Left lung (tissue), 10 donors: ENCODE results near the gene FNDC3B. TPM values are rescaled to one million over a fixed set of nuclear protein-coding genes. Genes with fewer than 3 reads are reported as not detected.

Source experiments
- ATAC-seq: fragments of 200-7000 bp; cut with Tn5 transposase; one replicate; pipeline ENCODE4 v1.9.1; 2020; ENCODE audit warnings: moderate library complexity
- DNase-seq, 4 donors: peaks; one replicate each; pipeline ENCODE4 v3.0.0-alpha.2; 2013 to 2020
- H3K27ac ChIP-seq, 2 donors: fragments of 200-600 bp; sonication (generic) in 1 of 2; one replicate each; pipeline versions ENCODE4 v1.5.0 to v1.8.0; 2020 to 2021
- H3K27me3 ChIP-seq, 2 donors: fragments of 200-600 bp; sonication (generic) in 1 of 2; one replicate each; pipeline versions ENCODE4 v1.5.0 to v1.8.0; 2020 to 2021
- H3K36me3 ChIP-seq, 2 donors: fragments of 200-600 bp; sonication (generic) in 1 of 2; one replicate each; pipeline versions ENCODE4 v1.5.0 to v1.8.0; 2020 to 2021
- H3K4me1 ChIP-seq, 2 donors: fragments of 200-600 bp; one replicate each; pipeline ENCODE4 v1.8.0; 2021
- H3K4me3 ChIP-seq, 2 donors: fragments of 200-600 bp; sonication (generic) in 1 of 2; one replicate each; pipeline versions ENCODE4 v1.5.0 to v1.8.0; 2020 to 2021; ENCODE audit warnings: mild to moderate bottlenecking in 1 of 2
- H3K9me3 ChIP-seq, 2 donors: fragments of 200-600 bp; sonication (generic) in 1 of 2; one replicate each; pipeline versions ENCODE4 v1.5.0 to v1.8.0; 2020 to 2021
- intact Hi-C, 2 donors: fragments of 100-400 bp; cut with DNase I; formaldehyde crosslinking; loops; one replicate each; pipeline versions ENCODE4 v1.11.2 to v1.14.2; 2022
- polyA plus RNA-seq, 6 donors: library from polyadenylated mRNA; unstranded; fragments of 120-200 nt; gene quantifications; one replicate each; pipeline ENCODE4 v1.2.1, GENCODE V29; 2013; ENCODE audit not compliant: insufficient read length in 6 of 6
- total RNA-seq, 2 donors: library from RNA; stranded (reverse); fragmentation: NEBNext Ultra II Directional; extraction: Animal tissue kit (Norgen Biotek cat#: 25700); gene quantifications; one replicate each; pipeline ENCODE4 v1.2.1, GENCODE V29; 2021
- TF ChIP-seq, protein P1 (sequence below), 2 donors: fragments of 200-600 bp; sonication (generic) in 1 of 2; IDR thresholded peaks; one replicate each; pipeline versions ENCODE4 v1.5.0 to v1.8.0; 2021; ENCODE audit warnings: antibody characterized with exemption in 2 of 2
- donor health status: DM: no; HTN: yes; CAD: no.
- donor health status: DM: no; HTN: no; CAD: no.

The FNDC3B gene
- total and polyA plus RNA-seq, 8 donors, result 35.2 to 185 (median 42.3) TPM

GRCh38 chr3:172370419-172370818, 331.0 kb downstream of the FNDC3B start:
- TF ChIP-seq, protein P1, sequence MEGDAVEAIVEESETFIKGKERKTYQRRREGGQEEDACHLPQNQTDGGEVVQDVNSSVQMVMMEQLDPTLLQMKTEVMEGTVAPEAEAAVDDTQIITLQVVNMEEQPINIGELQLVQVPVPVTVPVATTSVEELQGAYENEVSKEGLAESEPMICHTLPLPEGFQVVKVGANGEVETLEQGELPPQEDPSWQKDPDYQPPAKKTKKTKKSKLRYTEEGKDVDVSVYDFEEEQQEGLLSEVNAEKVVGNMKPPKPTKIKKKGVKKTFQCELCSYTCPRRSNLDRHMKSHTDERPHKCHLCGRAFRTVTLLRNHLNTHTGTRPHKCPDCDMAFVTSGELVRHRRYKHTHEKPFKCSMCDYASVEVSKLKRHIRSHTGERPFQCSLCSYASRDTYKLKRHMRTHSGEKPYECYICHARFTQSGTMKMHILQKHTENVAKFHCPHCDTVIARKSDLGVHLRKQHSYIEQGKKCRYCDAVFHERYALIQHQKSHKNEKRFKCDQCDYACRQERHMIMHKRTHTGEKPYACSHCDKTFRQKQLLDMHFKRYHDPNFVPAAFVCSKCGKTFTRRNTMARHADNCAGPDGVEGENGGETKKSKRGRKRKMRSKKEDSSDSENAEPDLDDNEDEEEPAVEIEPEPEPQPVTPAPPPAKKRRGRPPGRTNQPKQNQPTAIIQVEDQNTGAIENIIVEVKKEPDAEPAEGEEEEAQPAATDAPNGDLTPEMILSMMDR (IDR thresholded peaks at IDR 0.05), result no peak
- no peak for ATAC-seq
- Histone ChIP-seq H3K4me1 (no peaks in the 10 kb centered on the region), H3K9me3 (no peaks in the 10 kb centered on the region), H3K27me3 (no peaks in the 10 kb centered on the region), H3K36me3 (peaks cover 0 to 94% of the 10 kb centered on the region in 2 donors), H3K27ac (no peak overlapping the region), H3K4me3 (no peak overlapping the region)
- intact Hi-C loops, result no loop called here
- peak in 1 of 4 donors; percentile 16 for DNase-seq

DNA sequence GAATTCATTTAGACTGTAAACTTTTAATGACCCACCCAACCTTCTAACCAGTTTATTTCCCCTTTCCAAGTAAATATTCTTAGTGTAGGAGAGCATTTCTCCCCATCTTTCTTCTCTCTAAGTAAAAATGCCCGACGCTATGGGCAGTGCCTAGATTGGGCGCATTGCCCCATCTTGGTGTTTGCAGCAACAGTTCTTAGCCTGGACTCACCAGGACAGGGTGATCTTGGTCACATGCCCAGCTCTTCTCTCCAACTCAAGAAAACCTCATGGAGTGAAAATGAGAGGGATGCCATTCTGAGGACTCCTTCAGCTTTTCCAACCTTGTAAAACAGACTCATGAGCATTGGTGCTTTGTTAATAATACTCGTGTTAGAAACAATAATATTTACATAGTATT, 332.2 kb downstream of the FNDC3B start:
- H3K4me1 ChIP-seq, result no peaks in the 10 kb centered on the region
- DNase-seq (no peak), ATAC-seq (no peak)
- no peaks in the 10 kb centered on the region for H3K27me3 ChIP-seq
- intact Hi-C loops, result no loop called here
- peaks cover 0 to 92% of the 10 kb centered on the region in 2 donors for H3K36me3 ChIP-seq
- no peaks in the 10 kb centered on the region for H3K9me3 ChIP-seq
- no peak overlapping the region for H3K4me3 ChIP-seq
- H3K27ac ChIP-seq, result no peak overlapping the region
- TF ChIP-seq, protein P1 (IDR thresholded peaks at IDR 0.05), result no peak

DNA sequence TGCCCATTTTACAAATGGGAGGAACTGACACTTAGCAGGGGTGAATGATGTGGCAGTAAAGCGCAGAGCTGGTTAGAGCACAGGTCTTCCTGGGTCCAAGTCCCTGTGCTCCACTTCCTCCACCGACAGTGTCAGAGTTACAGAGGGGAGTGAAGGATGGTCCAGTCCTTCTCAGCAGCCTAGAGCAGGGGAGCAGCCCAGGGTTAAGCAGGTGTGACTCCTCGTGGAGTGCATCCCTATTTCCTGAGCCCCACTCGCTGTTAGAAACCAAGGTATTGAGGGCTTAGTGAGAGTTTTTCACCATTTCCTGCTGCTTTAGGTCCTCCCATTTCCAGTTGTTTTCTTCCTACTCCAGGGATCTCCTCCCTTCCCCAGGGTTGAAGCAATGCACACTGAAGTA, 333.5 kb downstream of the FNDC3B start:
- peaks cover 0 to 92% of the 10 kb centered on the region in 2 donors for H3K36me3 ChIP-seq
- H3K4me1 ChIP-seq, result no peaks in the 10 kb centered on the region
- no peak overlapping the region for H3K4me3 ChIP-seq
- intact Hi-C loops, result no loop called here
- DNase-seq (no peak), ATAC-seq (no peak)
- H3K9me3 ChIP-seq, result no peaks in the 10 kb centered on the region
- H3K27ac ChIP-seq, result no peak overlapping the region
- TF ChIP-seq, protein P1 (IDR thresholded peaks at IDR 0.05), result no peak
- no peaks in the 10 kb centered on the region for H3K27me3 ChIP-seq

GRCh38 chr3:172373912-172374311, 334.5 kb downstream of the FNDC3B start:
- ATAC-seq, result no peak
- intact Hi-C loops, result no loop called here
- peaks cover 0 to 96% of the 10 kb centered on the region in 2 donors for H3K36me3 ChIP-seq

GRCh38 chr3:172375206-172375850, 335.9 kb downstream of the FNDC3B start:
- Histone ChIP-seq H3K36me3 (peaks cover 0 to 97% of the 10 kb centered on the region in 2 donors), H3K9me3 (no peaks in the 10 kb centered on the region), H3K4me1 (no peaks in the 10 kb centered on the region), H3K27ac (no peak overlapping the region), H3K4me3 (no peak overlapping the region), H3K27me3 (no peaks in the 10 kb centered on the region)
- TF ChIP-seq, protein P1 (IDR thresholded peaks at IDR 0.05), result no peak
- no peak for DNase-seq
- no peak for ATAC-seq
- intact Hi-C loops, result no loop called here

More at GRCh38 chr3:172373912-172374311, 334.5 kb downstream of the FNDC3B start:
- H3K4me3 ChIP-seq, result no peak overlapping the region
- H3K27ac ChIP-seq, result no peak overlapping the region
- H3K27me3 ChIP-seq, result no peaks in the 10 kb centered on the region
- TF ChIP-seq, protein P1 (IDR thresholded peaks at IDR 0.05), result no peak
- H3K4me1 ChIP-seq, result no peaks in the 10 kb centered on the region
- no peak for DNase-seq
- H3K9me3 ChIP-seq, result no peaks in the 10 kb centered on the region
